Measurements from ENCODE around the gene CCDC89.

Gene CCDC89

DNA sequence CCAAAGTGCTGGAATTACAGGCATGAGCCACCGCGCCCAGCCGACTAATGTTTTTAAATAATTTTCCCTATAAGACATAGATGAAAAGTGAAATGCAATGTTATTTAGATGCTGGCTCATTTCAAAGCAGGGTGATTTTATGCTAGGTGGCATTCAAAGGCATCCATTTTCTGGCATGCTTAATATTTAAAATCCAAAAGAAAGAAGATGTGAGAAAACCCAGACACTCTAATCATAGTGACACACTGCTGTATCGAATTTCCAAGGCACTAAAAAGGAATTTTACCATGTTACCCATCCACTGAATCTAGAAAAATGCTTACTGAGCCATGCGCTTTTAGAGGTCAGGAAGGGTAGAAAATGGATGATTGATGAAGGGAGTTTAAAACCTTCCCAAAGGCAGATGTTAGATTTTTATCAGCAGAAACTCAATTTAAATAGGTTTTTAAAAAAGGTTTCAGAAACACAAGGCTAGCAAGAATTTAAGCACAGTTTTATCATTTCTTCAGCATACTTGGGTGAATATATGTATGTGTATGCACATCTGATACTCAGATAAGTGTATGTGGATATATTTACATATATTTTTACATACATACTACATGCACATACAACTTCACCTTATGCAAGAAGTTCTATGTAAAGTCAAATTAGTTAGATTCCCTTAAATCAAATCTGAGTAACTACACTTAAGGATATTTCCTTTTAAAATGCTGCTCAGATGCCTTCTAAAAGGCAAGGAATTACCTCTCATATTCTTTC, 24.1 kb upstream of the CCDC89 start:
- TF ChIP-seq, protein P1, sequence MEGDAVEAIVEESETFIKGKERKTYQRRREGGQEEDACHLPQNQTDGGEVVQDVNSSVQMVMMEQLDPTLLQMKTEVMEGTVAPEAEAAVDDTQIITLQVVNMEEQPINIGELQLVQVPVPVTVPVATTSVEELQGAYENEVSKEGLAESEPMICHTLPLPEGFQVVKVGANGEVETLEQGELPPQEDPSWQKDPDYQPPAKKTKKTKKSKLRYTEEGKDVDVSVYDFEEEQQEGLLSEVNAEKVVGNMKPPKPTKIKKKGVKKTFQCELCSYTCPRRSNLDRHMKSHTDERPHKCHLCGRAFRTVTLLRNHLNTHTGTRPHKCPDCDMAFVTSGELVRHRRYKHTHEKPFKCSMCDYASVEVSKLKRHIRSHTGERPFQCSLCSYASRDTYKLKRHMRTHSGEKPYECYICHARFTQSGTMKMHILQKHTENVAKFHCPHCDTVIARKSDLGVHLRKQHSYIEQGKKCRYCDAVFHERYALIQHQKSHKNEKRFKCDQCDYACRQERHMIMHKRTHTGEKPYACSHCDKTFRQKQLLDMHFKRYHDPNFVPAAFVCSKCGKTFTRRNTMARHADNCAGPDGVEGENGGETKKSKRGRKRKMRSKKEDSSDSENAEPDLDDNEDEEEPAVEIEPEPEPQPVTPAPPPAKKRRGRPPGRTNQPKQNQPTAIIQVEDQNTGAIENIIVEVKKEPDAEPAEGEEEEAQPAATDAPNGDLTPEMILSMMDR (IDR thresholded peaks at IDR 0.05; ENCODE audit: insufficient read depth, low read depth, low read length, missing control alignments) = no peak
- no peak overlapping the region for H3K4me3 ChIP-seq (ENCODE audit: low read length)
- no peak for DNase-seq (ENCODE audit: low read depth)

DNA sequence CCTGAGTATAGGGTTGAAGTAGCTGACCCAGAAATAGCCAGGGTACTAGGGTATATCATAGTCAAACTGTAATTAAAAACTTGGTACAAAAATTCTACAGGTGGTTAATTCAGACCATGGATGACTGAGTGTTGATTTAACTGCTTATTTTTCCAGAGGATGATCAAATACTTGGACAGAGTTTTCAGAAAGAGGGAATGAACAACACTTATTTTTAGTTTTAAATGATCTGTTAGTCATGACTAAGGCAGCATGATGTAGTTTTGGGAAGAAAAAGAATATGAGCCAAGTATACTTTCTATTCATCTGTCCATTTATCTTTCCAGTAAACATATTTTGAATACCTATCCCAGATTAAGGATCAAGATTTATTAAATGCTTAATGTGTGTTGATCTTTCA, 19.8 kb upstream of the CCDC89 start:
- DNase-seq (ENCODE audit: low read depth) = no peak
- TF ChIP-seq, protein P1 (IDR thresholded peaks at IDR 0.05; ENCODE audit: insufficient read depth, low read depth, low read length, missing control alignments) = no peak
- H3K4me3 ChIP-seq (ENCODE audit: low read length) = no peak overlapping the region

DNA sequence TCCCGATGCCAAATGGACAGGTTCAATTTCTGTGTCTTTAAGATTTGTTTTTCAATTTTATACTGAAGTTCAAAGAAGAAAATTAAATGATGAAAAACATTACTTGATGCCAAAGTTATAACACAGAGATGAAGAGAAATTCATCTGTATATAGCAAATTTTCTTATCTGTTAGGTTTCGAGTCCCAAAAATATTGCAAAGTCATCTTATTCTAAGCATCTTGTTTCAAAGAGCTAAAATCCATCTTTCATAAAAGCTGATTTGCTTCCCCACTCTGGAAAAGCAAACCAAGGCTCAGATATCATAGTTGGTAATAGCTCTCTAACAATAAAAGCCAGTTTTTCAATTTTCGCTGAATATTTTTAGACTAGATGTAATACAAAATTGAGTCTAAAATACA, 19.0 kb upstream of the CCDC89 start:
- no peak overlapping the region for H3K4me3 ChIP-seq (ENCODE audit: low read length)
- TF ChIP-seq, protein P1 (IDR thresholded peaks at IDR 0.05; ENCODE audit: insufficient read depth, low read depth, low read length, missing control alignments) = no peak
- DNase-seq (ENCODE audit: low read depth) = no peak

DNA sequence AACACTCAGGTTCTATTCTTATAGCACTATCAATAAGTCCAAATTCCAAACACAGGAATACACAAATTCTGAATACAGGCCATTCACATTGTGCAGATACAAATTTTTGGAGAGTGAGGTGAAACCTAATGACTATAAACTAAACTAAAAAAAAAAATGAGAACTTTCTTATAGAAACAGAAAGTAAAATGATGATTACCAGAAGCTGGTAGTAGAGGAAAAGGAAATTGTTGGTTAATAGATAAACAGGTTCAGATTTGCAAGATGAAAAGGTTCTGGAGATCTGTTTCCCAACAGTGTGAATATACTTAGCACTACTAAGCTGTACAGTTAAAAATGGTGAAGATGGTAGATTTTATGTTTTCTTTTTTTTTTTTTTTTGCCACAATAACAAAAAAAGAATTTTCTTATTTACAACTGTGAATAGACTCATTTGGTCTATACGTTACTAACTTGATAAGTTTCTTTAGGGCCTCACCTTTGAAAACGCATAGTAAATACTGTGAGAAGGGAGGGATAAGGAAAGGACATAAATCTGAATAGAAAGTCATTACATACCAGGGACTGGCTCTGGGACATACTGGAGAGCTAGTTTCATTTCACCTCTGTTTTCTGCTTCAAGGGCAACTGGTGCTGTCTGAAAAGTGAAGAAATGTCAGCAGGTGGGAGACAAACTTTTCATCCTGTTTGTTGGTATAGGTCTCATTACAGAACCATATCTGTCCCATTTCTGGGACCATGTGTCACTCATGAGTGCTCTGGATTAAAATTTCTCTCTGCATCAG, 14.2 kb upstream of the CCDC89 start:
- H3K4me3 ChIP-seq (ENCODE audit: low read length) = no peak overlapping the region
- TF ChIP-seq, protein P1 (IDR thresholded peaks at IDR 0.05; ENCODE audit: insufficient read depth, low read depth, low read length, missing control alignments) = no peak
- DNase-seq (ENCODE audit: low read depth) = no peak

DNA sequence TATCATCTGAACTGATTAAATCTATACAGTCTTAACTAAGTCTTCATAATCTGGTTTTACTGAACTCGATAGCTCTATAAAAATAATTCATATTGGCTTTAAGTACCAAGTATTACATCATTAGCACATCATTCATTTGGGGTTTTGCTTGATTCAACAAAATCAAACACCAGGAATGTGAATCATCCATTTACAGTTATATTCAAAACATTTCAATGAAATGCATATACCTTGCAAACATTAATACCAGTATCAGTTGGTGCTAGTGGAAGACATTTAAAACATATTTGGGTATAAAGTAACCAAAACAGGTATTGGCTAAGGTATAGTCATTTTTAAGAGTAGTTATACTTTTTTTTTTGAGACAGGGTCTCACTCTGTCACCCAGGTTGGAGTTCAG, 12.2 kb upstream of the CCDC89 start:
- TF ChIP-seq, protein P1 (IDR thresholded peaks at IDR 0.05; ENCODE audit: insufficient read depth, low read depth, low read length, missing control alignments) = no peak

DNA sequence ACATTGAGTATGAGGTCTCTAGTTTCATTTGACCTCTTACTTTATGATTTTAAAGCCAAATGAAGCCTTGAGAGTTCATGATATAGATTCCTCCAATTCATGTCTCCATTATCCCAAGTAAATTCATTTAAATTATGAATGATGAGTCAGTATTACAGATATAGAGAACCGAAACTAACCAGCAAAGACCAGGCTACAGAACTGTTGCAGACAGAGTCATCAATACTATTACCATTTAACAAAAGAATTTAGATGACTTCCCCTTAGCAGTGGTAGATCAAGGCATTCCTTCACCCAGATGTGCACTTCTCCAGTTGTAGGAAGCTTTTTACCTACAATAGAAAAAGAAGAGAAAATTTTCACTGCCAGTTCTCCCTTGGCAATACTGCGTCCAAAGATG, 11.8 kb upstream of the CCDC89 start:
- TF ChIP-seq, protein P1 (IDR thresholded peaks at IDR 0.05; ENCODE audit: insufficient read depth, low read depth, low read length, missing control alignments) = no peak
- no peak for DNase-seq (ENCODE audit: low read depth)
- no peak overlapping the region for H3K4me3 ChIP-seq (ENCODE audit: low read length)

More for the DNA sequence above, 12.2 kb upstream of the CCDC89 start:
- H3K4me3 ChIP-seq (ENCODE audit: low read length) = no peak overlapping the region
- DNase-seq (ENCODE audit: low read depth) = peak; percentile 8
